Thyroid gland (tissue), 4 donors: ENCODE measurements around the gene PGS1. TPM values are rescaled to one million over a fixed set of nuclear protein-coding genes. Genes with fewer than 3 reads are reported as not detected.
A peak's percentile ranks its signal among the peaks of the same experiment; 100 is the strongest.

Experiments used
- DNase-seq, 2 donors: peaks; one replicate each; pipeline ENCODE4 v3.0.0-alpha.2; 2019
- H3K27ac ChIP-seq, 3 donors: fragments of 200-600 bp; sonication (generic); 1 replicate in 2 of 3; 2 replicates in 1 of 3; pipeline ENCODE4 v1.5.1; 2016 to 2019; ENCODE audit warnings: mild to moderate bottlenecking in 1 of 3, moderate library complexity in 1 of 3
- H3K27me3 ChIP-seq: fragments of 200-600 bp; sonication (generic); one replicate; pipeline ENCODE4 v1.5.1; 2019
- H3K36me3 ChIP-seq, 2 donors: fragments of 200-600 bp; sonication (generic); one replicate each; pipeline ENCODE4 v1.5.1; 2016 to 2019
- H3K4me1 ChIP-seq, 2 donors: fragments of 200-600 bp; sonication (generic); one replicate each; pipeline ENCODE4 v1.5.1; 2017 to 2019
- H3K4me3 ChIP-seq, 3 donors: fragments of 200-600 bp; sonication (generic); replicated peaks in 1 of 3; 1 replicate in 2 of 3; 2 replicates in 1 of 3; pipeline ENCODE4 v1.5.1; 2016; ENCODE audit warnings: mild to moderate bottlenecking in 1 of 3
- H3K9me3 ChIP-seq: fragments of 200-600 bp; sonication (generic); one replicate; pipeline ENCODE4 v1.5.1; 2017
- POLR2A ChIP-seq, 2 donors: fragments of 450-650 bp; IDR thresholded peaks; one replicate each; pipeline ENCODE4 v1.6.1; 2017; ENCODE audit warnings: antibody characterized with exemption in 2 of 2, mild to moderate bottlenecking in 2 of 2, moderate library complexity in 1 of 2
- WGBS, 2 donors: methylation state at CpG; one replicate each; pipeline ENCODE4 v1.1.5; 2017; 5-methylcytosine and 5-hydroxymethylcytosine counted together
- intact Hi-C: fragments of 100-400 bp; cut with DNase I; formaldehyde crosslinking; loops from one replicate; pipeline ENCODE4 v1.15.1; 2023
- total RNA-seq, 4 donors: library from RNA; depleted of rRNA; stranded (reverse); fragments of >200 nt; gene quantifications; one replicate each; pipeline ENCODE4 v1.2.3, GENCODE V29; 2016
- TF ChIP-seq, protein P1 (sequence below), 6 experiments: fragments of 200-600 bp in 3 of 6; fragments of 450-650 bp in 3 of 6; sonication (generic) in 3 of 6; IDR thresholded peaks; one replicate each; pipeline ENCODE4 v1.5.1; 2016 to 2019; ENCODE audit warnings: antibody characterized with exemption in 6 of 6, mild to moderate bottlenecking in 2 of 6, inconsistent platforms in 1 of 6, moderate library complexity in 1 of 6

Gene PGS1
- total RNA-seq, 4 donors from 2014 or later, result 41.2 to 87.2 (median 69.1) TPM

DNA sequence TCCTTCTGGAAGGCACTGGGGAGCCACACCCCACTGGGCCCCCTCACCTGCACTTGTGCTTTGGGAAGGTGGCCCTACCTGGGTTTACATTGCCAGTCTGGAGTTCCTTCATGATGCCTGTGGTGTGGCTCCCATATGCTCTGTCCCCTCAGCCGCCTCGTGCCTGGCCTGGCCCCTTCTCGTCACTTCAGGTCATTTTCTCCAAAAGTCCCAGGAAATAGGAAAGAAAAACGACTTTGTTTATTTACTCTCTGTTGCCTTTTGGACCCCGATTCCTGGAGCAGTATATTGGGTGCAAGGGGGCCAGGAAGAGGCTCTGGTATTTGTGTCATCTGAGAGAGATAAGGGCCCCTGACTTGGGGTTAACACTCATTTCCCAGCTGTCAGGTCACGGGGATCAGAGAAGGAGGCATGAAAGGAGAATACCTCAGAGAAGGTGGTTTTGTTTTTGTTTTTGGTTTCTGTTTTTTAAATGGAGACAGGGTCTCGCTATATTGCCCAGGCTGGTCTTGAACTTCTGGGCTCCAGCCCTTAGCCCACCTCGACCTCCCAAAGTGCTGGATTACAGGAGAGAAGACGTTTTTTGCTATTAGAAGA lies 23.3 kb upstream of the PGS1 start:
- WGBS, 2 donors, result 87 to 94% methylated on average over 9 of the region's 9 CpGs
- TF ChIP-seq POLR2A (IDR thresholded peaks at IDR 0.05), result no peak
- TF ChIP-seq, protein P1, sequence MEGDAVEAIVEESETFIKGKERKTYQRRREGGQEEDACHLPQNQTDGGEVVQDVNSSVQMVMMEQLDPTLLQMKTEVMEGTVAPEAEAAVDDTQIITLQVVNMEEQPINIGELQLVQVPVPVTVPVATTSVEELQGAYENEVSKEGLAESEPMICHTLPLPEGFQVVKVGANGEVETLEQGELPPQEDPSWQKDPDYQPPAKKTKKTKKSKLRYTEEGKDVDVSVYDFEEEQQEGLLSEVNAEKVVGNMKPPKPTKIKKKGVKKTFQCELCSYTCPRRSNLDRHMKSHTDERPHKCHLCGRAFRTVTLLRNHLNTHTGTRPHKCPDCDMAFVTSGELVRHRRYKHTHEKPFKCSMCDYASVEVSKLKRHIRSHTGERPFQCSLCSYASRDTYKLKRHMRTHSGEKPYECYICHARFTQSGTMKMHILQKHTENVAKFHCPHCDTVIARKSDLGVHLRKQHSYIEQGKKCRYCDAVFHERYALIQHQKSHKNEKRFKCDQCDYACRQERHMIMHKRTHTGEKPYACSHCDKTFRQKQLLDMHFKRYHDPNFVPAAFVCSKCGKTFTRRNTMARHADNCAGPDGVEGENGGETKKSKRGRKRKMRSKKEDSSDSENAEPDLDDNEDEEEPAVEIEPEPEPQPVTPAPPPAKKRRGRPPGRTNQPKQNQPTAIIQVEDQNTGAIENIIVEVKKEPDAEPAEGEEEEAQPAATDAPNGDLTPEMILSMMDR (IDR thresholded peaks at IDR 0.05), result no peak
- no peak for DNase-seq
- Histone ChIP-seq H3K4me1 (peaks cover 17 to 75% of the 10 kb centered on the region in 2 donors), H3K27ac (peak overlapping the region in 1 of 3 donors; percentile 94), H3K36me3 (peaks cover 0 to 13% of the 10 kb centered on the region in 2 donors), H3K4me3 (no peak overlapping the region), H3K9me3 (no peaks in the 10 kb centered on the region), H3K27me3 (no peaks in the 10 kb centered on the region)
- intact Hi-C loops, result no loop called here

DNA sequence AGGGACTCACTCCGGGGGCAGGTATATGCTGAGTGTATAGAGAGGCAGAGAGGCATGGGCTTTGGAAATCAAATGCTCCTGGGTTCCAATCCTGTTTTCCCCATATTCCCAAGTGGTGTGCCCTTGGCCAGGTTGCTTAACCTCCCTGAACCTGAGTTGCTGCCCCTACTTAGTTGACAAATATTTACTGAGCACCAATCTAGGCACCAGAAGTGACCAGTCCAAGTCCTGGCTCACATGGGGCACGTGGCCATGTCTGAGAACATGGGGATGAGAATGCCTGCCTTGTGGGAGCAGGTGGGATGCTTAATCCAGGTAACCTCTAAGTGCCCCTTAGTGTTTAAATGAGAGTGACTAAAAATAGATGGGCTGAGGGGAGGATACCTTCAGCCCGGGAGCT lies 22.7 kb upstream of the PGS1 start:
- H3K36me3 ChIP-seq, result peaks cover 0 to 13% of the 10 kb centered on the region in 2 donors
- H3K4me1 ChIP-seq, result peaks cover 22 to 79% of the 10 kb centered on the region in 2 donors
- no peak for TF ChIP-seq POLR2A (IDR thresholded peaks at IDR 0.05)
- TF ChIP-seq, protein P1 (IDR thresholded peaks at IDR 0.05), result no peak
- no peaks in the 10 kb centered on the region for H3K27me3 ChIP-seq
- no peak overlapping the region for H3K4me3 ChIP-seq
- H3K9me3 ChIP-seq, result no peaks in the 10 kb centered on the region
- peak overlapping the region in 1 of 3 donors; percentile 50 for H3K27ac ChIP-seq
- intact Hi-C loops, result no loop called here
- DNase-seq, result no peak
- WGBS, 2 donors, result 84 to 91% methylated on average over 3 of the region's 3 CpGs

DNA sequence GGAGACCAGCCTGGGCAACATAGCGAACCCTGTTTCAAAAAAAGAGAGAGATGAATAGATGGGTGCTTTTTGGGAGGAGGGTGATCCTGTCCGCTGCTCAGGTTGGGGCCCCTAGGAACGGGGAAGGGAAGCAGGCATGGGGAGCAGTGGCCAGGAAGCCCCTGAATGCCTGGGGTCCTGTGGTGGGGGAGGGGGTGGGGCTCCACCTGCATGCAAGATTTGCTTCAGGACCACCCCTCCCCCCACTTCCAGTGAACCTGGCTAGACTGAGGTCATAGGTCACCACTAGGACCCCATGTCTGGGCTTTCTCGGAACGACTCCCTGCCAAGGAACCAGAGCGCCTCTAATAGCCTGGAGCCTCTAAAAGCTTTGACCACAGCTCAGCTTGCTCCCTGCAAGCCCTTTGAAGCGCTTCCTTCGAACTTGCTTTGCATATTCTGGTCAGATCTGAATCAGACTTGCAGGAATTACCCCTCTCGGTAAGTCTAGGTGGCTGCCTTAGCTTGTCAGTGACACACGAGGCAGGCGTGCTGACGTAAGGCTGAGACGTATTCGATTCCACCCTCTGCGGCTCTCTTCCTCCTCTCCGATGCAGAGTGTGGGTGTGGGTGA lies 22.2 kb upstream of the PGS1 start:
- 78 to 84% methylated on average over 16 of the region's 16 CpGs for whole genome bisulfite sequencing, 2 donors
- peaks cover 0 to 13% of the 10 kb centered on the region in 2 donors for H3K36me3 ChIP-seq
- peak overlapping the region in 1 of 3 donors; percentile 50 for H3K27ac ChIP-seq
- H3K27me3 ChIP-seq, result no peaks in the 10 kb centered on the region
- no peak for DNase-seq
- H3K4me1 ChIP-seq, result peaks cover 22 to 82% of the 10 kb centered on the region in 2 donors
- TF ChIP-seq, protein P1 (IDR thresholded peaks at IDR 0.05), result no peak
- TF ChIP-seq POLR2A (IDR thresholded peaks at IDR 0.05), result no peak
- peak overlapping the region in 1 of 3 donors; percentile 94 for H3K4me3 ChIP-seq
- H3K9me3 ChIP-seq, result no peaks in the 10 kb centered on the region
- intact Hi-C loops, result no loop called here

DNA sequence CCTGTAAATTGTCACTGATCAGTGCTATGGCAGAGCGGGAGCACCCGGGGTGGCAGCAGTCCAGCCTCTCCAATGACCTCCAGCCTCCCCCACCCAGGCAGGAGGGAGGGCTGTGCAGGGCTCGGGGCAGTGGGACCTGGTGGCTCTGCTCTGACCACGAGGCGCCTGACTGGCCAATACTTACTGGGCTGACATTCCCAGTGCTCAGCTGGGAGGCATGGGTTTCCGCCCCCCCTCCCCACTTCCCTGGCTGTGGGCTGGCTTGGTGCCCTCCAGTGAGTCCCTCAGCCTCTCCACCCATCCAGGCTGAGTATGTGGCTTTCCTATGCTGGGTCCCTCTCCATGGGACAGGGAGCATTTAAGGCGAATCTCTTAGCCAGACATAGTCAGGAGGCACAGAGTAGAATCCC lies 21.3 kb upstream of the PGS1 start:
- TF ChIP-seq, protein P1 (IDR thresholded peaks at IDR 0.05), result no peak
- no peak for TF ChIP-seq POLR2A (IDR thresholded peaks at IDR 0.05)
- intact Hi-C loops, result no loop called here
- 66 to 78% methylated on average over 5 to 6 of the region's 7 CpGs for WGBS, 2 donors
- Histone ChIP-seq H3K27ac (peak overlapping the region in 1 of 3 donors; percentile 50), H3K4me3 (peak overlapping the region in 1 of 3 donors; percentile 94), H3K4me1 (peaks cover 17 to 73% of the 10 kb centered on the region in 2 donors), H3K27me3 (no peaks in the 10 kb centered on the region), H3K36me3 (peaks cover 0 to 13% of the 10 kb centered on the region in 2 donors), H3K9me3 (no peaks in the 10 kb centered on the region)
- DNase-seq, result peak; percentile 56 to 77
